Measurements from ENCODE around the gene THRAP3.

DNA sequence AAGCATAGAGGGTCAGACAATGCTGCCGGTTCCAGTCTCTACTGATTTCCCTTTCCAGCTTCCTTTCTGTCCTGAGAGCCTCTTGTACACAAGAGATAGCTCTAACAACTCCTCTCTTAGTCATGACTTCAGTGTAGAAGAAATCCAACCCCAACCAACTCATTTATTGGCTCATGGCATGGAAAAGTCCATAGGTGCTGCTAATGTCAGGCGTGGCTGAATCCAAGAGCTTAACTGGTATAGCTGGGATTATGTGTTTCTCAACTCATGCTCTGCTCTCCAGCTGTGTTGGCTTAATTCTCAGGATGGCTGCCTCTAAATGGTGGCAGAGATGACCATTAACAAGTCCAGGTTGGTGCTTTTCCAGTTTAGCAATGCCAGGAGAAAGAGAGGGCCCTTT, 12.4 kb upstream of the THRAP3 start:
- TF ChIP-seq, protein P1, sequence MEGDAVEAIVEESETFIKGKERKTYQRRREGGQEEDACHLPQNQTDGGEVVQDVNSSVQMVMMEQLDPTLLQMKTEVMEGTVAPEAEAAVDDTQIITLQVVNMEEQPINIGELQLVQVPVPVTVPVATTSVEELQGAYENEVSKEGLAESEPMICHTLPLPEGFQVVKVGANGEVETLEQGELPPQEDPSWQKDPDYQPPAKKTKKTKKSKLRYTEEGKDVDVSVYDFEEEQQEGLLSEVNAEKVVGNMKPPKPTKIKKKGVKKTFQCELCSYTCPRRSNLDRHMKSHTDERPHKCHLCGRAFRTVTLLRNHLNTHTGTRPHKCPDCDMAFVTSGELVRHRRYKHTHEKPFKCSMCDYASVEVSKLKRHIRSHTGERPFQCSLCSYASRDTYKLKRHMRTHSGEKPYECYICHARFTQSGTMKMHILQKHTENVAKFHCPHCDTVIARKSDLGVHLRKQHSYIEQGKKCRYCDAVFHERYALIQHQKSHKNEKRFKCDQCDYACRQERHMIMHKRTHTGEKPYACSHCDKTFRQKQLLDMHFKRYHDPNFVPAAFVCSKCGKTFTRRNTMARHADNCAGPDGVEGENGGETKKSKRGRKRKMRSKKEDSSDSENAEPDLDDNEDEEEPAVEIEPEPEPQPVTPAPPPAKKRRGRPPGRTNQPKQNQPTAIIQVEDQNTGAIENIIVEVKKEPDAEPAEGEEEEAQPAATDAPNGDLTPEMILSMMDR (conservative IDR thresholded peaks at IDR 0.05) = no peak
- TF ChIP-seq EZH2 (IDR thresholded peaks at IDR 0.05; ENCODE audit: low read depth) = no peak
